Eye (tissue), 1 donor: ENCODE results near the gene DNAJC5G.
"Not testable (repeated sequence)": the region's sequence is repeated elsewhere in the genome, so short reads cannot be mapped to it uniquely, and the experiment has no call there.

ENCODE experiments used
- DNase-seq: peaks from one replicate; pipeline ENCODE4 v3.0.0-alpha.2; 2015

Gene DNAJC5G

DNA sequence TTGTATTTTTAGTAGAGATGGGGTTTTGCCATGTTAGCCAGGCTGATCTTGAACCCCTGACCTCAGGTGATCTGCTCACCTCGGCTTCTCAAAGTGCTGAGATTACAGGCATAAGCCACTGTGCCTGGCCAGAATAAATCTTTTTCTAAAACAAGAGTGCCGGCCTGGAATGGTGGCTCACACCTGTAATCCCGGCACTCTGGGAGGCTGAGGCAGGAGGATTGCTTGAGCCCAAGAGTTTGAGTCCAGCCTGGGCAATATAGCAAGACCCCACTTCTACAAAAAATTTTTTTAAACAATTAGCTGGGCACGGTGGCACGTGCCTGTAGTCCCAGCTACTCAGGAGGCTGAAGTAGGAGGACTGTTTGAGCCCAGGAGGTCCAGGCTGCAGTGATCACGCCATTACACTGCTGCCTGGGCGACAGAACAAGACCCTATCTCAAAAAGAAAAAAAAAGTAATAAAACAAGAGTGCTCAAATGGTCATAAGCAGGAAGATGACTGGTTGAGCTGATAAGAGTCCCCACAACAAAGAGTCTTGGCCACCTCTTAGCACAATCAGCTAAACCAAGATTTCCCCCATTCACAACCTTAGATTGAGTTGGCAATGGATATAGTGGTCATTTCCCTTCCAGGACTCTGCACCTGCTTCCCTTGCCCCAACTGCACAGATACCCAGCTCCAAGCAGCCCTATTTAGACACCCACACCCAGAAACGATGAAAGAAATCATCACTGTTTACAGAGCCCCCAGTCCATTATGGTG lies 38.8 kb downstream of the DNAJC5G start:
- DNase-seq, result no peak

DNA sequence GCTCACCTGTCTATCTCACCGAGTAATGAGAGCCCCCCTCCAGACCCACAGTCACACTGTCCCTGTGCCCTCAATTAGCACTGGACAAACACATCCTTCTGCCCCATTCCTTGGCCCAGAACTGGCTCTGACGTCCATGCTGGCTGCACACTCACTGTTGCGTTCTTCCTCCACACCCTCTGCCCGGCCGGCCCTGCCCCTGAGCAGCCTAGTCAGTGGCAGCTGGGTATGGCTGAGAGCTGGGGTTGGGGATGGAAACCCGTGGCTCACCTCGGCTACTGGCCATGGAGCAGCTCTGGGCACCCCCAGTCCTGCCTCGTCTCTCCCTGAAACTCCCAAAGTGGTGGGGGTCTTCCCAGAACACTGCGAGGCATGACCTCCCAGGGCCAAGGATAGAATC lies 39.5 kb downstream of the DNAJC5G start:
- DNase-seq, result no peak

DNA sequence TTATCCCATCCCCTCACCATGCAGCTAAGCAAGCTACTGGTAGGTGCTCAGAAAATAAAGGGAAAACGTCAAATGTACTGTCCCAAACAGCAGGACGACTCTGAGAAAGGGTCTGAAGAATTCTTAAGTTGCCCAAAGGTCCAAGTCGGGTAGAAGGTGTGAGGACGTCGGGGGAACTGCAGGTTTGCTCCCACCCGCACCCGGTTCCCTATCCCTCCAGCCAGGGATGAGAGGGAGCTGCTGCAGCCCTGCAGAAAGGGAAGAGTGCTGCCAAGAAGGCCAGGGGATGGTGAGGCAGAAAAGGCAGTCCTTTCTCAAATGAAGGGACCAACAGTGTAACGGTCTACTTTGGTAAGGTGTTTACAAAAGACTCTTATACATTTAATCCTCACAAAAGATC lies 39.9 kb downstream of the DNAJC5G start:
- no peak for DNase-seq

DNA sequence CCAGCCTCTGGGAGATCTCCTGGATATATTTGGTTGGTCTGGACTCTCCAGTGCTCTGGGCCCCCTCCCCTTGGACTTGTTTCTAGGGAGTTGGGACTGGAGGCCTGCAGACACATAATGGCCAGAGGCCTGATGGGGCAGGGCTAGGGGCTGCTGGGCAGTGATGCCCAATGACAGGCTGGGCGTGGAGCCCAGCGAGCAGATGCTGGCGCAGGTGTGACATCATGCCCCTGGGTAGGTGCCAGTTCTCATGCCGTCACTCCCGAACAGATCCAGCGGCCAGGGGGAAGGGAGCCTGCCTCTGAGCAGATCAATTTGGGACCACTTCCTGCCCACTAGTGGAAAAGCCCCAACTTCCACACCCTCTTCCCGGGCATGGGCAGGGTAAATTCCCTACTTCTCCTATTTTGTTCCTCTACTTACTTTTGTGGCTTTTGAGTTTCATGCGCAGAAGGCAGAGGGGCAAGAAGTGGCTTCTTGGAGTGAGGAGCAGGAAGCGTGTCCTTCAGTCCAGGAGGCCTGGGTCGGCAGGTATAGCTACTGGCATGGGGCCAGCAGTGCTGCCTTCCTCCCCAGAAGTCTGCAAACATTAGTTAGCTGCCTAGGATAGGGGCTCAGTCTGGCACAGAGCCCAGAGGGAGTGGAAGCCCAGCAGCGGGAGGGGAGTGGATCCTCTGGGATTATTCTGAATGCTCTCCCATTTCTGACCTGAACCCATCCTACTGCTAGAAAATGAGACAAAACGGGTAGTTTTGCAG lies 41.6 kb downstream of the DNAJC5G start:
- DNase-seq, result no peak

DNA sequence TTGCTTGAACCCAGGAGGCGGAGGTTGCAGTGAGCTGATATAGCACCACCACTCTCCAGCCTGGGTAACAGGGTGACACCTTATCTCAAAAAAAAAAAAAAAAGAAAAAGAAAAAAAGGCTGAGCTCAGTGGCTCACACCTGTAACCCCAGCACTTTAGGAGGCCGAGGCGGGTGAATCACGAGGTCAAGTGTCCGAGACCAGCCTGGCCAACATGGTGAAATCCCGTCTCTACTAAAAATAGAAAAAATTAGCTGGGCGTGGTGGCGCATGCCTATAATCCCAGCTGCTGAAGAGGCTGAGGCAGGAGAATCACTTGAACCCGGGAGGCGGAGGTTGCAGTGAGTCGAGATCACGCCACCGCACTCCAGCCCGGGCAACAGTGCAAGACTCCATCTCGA lies 44.6 kb downstream of the DNAJC5G start:
- DNase-seq, result not testable (repeated sequence)

DNA sequence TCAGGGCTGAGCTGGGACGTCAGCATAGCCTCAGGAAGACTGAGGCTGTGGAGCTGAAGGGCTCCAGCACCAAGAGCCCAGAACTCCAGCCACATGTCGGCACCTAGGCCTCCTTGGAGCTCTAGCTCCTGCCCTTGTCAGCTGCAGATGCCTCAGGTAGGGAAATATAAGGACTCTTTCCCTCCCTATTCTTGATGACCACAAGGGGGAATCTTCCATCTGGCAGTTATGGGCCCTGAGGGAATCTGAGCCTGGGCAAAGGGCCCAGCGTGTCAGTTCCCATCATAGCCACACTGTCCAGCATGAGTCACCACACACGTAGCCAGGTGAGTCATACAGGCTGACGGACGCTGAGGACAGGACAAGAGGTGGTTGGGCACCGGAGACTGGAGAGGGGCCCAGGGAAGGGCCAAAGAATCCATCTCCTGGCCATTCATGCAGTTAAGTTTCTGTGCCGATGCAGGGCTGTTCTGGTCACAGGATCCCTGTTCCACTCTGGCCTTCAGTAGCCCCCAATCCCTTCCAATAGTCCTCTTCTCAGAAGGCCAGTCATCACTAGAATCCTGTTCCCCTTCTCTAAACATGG lies 45.8 kb downstream of the DNAJC5G start:
- peak; percentile 24 for DNase-seq

DNA sequence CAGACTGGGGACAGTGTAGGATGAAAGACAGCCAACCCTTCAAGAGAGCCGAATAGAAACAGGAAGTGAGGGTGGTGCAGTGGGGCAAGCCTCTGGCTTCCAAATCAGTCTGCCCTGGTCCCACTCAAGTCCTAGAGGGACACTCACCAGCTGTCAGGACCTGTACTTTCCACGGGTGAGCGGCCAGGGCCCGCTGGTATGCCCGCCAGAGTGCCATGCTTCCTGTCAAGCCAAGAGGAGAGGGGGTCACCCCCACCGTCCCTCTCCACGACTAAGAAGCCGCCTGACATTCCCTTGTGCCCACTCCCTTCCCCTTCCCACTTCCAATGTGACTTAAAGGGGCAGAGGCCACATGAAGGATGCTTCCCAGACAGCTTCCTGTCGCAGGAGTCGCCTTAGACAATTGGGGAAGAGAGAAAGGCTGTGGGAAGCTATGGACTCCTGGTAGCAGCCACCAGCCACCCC lies 47.1 kb downstream of the DNAJC5G start:
- no peak for DNase-seq

DNA sequence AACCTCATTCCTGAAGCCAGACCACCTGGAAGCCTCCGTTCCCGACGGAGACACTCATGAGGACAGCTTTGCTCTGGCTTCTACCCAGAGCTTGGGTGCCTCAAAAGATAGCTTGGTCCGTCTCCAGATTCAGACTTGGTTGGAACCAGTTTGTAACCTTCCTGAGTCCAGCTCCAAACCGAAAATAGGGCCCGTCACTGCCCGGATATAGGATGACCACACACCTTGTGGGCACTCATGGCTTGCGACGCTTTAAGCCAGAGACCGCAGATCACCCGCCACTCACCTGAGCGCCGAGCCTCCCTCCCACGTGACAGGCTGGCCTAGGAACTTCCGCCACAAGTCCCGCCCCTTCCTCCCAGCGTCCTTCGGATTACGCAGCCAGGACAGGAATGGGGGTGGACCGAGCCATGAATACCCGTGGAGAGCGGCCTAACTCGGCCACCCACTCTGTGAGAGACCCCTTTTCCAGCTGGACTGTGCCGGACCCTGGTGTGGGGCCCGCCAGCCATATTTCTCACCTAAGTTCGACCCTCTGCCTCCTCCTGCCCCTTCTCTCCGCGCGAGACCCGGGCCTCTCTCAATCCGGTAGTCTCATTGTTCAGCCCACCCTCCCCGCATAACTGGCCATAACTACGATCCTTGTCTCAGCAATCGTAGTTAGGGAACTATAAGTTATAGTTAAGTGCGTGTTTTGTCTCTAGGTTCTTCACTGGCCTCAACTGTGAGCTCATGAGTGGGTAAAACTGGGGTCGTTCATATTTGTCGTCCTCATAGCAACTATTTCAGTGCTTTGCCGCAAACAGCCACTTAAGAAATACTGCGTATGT lies 47.7 kb downstream of the DNAJC5G start, which contains the start of gene MPV17:
Gene MPV17 (minus strand): TSS at position 332 of the 830 bp plus-strand sequence. CDS start 580 bp downstream, outside the sequence.
- DNase-seq, result peak; percentile 97

DNA sequence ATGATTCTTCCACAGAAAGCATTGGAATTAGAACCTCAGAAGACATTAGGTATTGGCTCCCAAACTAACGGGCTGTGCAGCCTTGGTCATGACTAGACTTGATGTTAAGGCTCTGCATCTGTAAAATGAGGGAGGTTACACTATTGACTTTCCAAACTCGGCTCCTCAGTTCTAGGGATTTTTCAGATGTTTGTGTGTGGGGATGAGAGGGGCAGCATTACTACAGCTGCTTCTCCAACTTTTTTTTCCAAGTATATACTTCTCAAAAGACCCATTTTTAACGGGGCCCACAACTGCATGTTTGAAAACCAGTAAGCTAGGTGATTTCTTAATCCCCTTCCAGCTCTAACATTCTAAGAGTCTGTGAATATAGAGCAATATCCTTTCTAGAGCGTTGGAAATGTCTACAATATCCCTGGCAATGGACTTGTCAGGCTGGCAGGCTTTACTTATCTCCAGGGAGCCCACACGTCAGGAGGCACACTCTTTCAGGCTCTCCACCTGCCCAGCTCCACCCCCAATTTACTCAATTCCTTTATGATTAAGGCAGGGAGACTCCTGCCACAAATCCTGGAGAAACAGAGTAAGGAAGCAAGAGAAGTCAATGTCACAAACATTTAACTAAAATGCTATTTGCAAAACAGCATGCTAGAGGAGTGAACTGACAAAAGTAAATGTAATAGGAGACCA lies 48.5 kb downstream of the DNAJC5G start:
- no peak for DNase-seq

DNA sequence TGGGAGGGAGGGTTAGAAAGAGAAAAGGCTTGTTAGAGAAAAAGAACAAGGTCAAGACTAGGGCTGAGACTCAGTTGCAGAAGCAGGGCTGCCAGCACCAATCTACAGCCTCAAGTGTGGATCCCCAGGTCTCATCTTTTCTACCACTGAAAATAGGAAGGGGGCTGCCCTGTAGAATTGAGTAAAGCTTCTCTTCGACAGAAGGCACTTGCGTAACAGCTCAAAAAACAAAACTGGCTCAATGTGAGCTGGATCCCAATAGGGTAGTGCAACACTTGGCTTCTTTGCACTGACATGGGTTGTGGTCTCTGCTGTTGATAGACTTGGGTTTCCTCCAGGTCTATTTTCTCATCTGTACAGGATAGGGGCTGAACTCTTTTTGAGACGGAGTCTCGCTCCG lies 49.5 kb downstream of the DNAJC5G start:
- DNase-seq, result no peak
